SK-N-SH (cell line): ENCODE data around the gene TRIM3. TPM values are rescaled to one million over a fixed set of nuclear protein-coding genes. Genes with fewer than 3 reads are reported as not detected.
A peak's percentile ranks its signal among the peaks of the same experiment; 100 is the strongest.

ENCODE experiments used
- CTCF ChIA-PET: fragments of 300-600, 350-600 bp; formaldehyde crosslinking; extraction: SDS; loops from one replicate; lab custom pipeline; 2021; lab: Yijun Ruan, JAX
- POLR2A ChIA-PET: fragments of 350-600 bp; sonication (Branson Sonifier 250); formaldehyde crosslinking; extraction: SDS; loops from one replicate; lab custom pipeline; 2020; ENCODE audit warnings: antibody characterized with exemption, inconsistent platforms; lab: Yijun Ruan, JAX
- DNase-seq: peaks from one replicate; pipeline ENCODE4 v3.0.0; 2012
- H2AFZ ChIP-seq: fragments of 200-600 bp; sonication (generic); 2 replicates; pipeline ENCODE4 v1.8.1; 2016; ENCODE audit warnings: antibody characterized with exemption, mild to moderate bottlenecking, low read depth
- H3F3A ChIP-seq: fragments of 200-600 bp; sonication (generic); replicated peaks from 2 replicates; pipeline ENCODE3; 2016; ENCODE audit warnings: antibody characterized with exemption, mild to moderate bottlenecking; ENCODE audit not compliant: insufficient read depth
- H3K27ac ChIP-seq, 2 experiments: fragments of 200-500 bp in 1 of 2; fragments of 200-600 bp in 1 of 2; sonication (Bioruptor generic) in 1 of 2; sonication (generic), shearing (Covaris generic) in 1 of 2; 2 replicates each; pipeline versions ENCODE4 v1.5.1 to v1.6.1; 2014 to 2016; ENCODE audit warnings: low read depth in 2 of 2, inconsistent platforms in 1 of 2, low read length in 1 of 2, mild to moderate bottlenecking in 1 of 2, mixed read lengths in 1 of 2
- H3K27me3 ChIP-seq: fragments of 200-600 bp; sonication (generic), shearing (Covaris generic); 2 replicates; pipeline ENCODE4 v1.6.1; 2016; ENCODE audit warnings: mixed run types; ENCODE audit not compliant: insufficient read depth
- H3K36me3 ChIP-seq, 2 experiments: fragments of 200-500 bp in 1 of 2; fragments of 200-600 bp in 1 of 2; sonication (Bioruptor generic) in 1 of 2; sonication (generic) in 1 of 2; replicated peaks in 1 of 2; 2 replicates each; pipeline versions ENCODE3 to v1.5.1; 2014 to 2016; ENCODE audit warnings: low read length in 1 of 2, mild to moderate bottlenecking in 1 of 2; ENCODE audit not compliant: insufficient read depth in 2 of 2, control insufficient read depth in 1 of 2
- H3K4me1 ChIP-seq, 2 experiments: fragments of 200-500 bp in 1 of 2; fragments of 200-600 bp in 1 of 2; sonication (Bioruptor generic) in 1 of 2; sonication (generic), shearing (Covaris generic) in 1 of 2; 2 replicates each; pipeline versions ENCODE4 v1.5.1 to v1.6.1; 2014 to 2016; ENCODE audit warnings: low read depth in 1 of 2, low read length in 1 of 2, mixed run types in 1 of 2; ENCODE audit not compliant: insufficient read depth in 2 of 2, control insufficient read depth in 1 of 2
- H3K4me2 ChIP-seq: fragments of 200-600 bp; sonication (generic), shearing (Covaris generic); 2 replicates; pipeline ENCODE4 v1.6.1; 2017; ENCODE audit warnings: mixed run types
- H3K4me3 ChIP-seq, 2 experiments: fragments of 200-500 bp in 1 of 2; fragments of 200-600 bp in 1 of 2; sonication (Bioruptor generic) in 1 of 2; sonication (generic), shearing (Covaris generic) in 1 of 2; 2 replicates each; pipeline versions ENCODE4 v1.5.1 to v1.8.1; 2014 to 2016; ENCODE audit warnings: low read depth in 2 of 2, inconsistent platforms in 1 of 2, low read length in 1 of 2, mild to moderate bottlenecking in 1 of 2, mixed read lengths in 1 of 2, moderate library complexity in 1 of 2
- H3K79me2 ChIP-seq: fragments of 200-600 bp; sonication (generic); 2 replicates; pipeline ENCODE4 v1.8.1; 2017; ENCODE audit warnings: mild to moderate bottlenecking; ENCODE audit not compliant: insufficient read depth
- H3K9ac ChIP-seq: fragments of 200-600 bp; sonication (generic); 2 replicates; pipeline ENCODE4 v1.6.1; 2017; ENCODE audit warnings: mixed run types
- H3K9me2 ChIP-seq: fragments of 200-600 bp; sonication (generic); 2 replicates; pipeline ENCODE4 v1.6.1; 2017; ENCODE audit warnings: mixed run types
- H3K9me3 ChIP-seq: fragments of 200-600 bp; sonication (generic); 2 replicates; pipeline ENCODE4 v1.6.1; 2017; ENCODE audit warnings: mixed run types, mild to moderate bottlenecking, moderate library complexity
- H4K20me1 ChIP-seq: fragments of 200-600 bp; sonication (generic); 2 replicates; pipeline ENCODE4 v1.6.1; 2017; ENCODE audit warnings: mild to moderate bottlenecking, mixed run types; ENCODE audit not compliant: insufficient read depth
- CHD2 ChIP-seq: fragments of 150-350 bp; IDR thresholded peaks from 2 replicates; pipeline ENCODE4 v1.6.1; 2018; ENCODE audit warnings: low read length; ENCODE audit not compliant: partially characterized antibody
- ELF1 ChIP-seq: IDR thresholded peaks from 2 replicates; pipeline ENCODE4 v1.4.0; 2012
- FOXJ3 ChIP-seq: sonication (generic); formaldehyde crosslinking; IDR thresholded peaks from 2 replicates; pipeline ENCODE4 v1.5.1; 2020; ENCODE audit warnings: mild to moderate bottlenecking, missing genetic modification reagents
- GABPA ChIP-seq: IDR thresholded peaks from 2 replicates; pipeline ENCODE4 v1.4.0; 2012; ENCODE audit warnings: low read depth, mild to moderate bottlenecking
- MXI1 ChIP-seq: IDR thresholded peaks from 2 replicates; pipeline ENCODE4 v1.6.1; 2012; ENCODE audit warnings: mild to moderate bottlenecking, low read depth, low read length, improper control_type of control experiment
- NRF1 ChIP-seq: IDR thresholded peaks from 2 replicates; pipeline ENCODE4 v1.6.1; 2012; ENCODE audit warnings: low read depth, mild to moderate bottlenecking, low read length
- POLR2AphosphoS5 ChIP-seq: IDR thresholded peaks from 2 replicates; pipeline ENCODE4 v1.6.1; 2012; ENCODE audit warnings: low read depth, low read length
- RCOR1 ChIP-seq: fragments of 150-350 bp; IDR thresholded peaks from 2 replicates; pipeline ENCODE4 v1.6.1; 2017; ENCODE audit warnings: antibody characterized with exemption, low read length
- SIN3A ChIP-seq: IDR thresholded peaks from 2 replicates; pipeline ENCODE4 v1.6.1; 2012; ENCODE audit warnings: low read depth, mild to moderate bottlenecking, low read length, moderate library complexity, borderline replicate concordance
- TAF1 ChIP-seq: IDR thresholded peaks from 2 replicates; pipeline ENCODE4 v1.6.1; 2012; ENCODE audit warnings: low read depth, mild to moderate bottlenecking, low read length, moderate library complexity, borderline replicate concordance
- YY1 ChIP-seq: IDR thresholded peaks from 2 replicates; pipeline ENCODE4 v1.4.0; 2012; ENCODE audit warnings: low read depth, mild to moderate bottlenecking
- WGBS: methylation state at CpG from one replicate; pipeline ENCODE4 v1.1.6; 2017; ENCODE audit warnings: low lambda C conversion rate; 5-methylcytosine and 5-hydroxymethylcytosine counted together
- polyA plus RNA-seq, 3 experiments: library from polyadenylated mRNA; depleted of rRNA; stranded (reverse); fragments of >200 nt; gene quantifications; 2 replicates each; pipeline ENCODE4 v1.2.3, GENCODE V29; 2012
- TF ChIP-seq, protein P1 (sequence below): IDR thresholded peaks from 2 replicates; pipeline ENCODE4 v1.4.0; 2012; ENCODE audit warnings: low read depth
- TF ChIP-seq, protein P2 (sequence below): IDR thresholded peaks from 2 replicates; pipeline ENCODE4 v1.4.0; 2012; ENCODE audit warnings: low read depth, borderline replicate concordance
- TF ChIP-seq, protein P3 (sequence below): IDR thresholded peaks from 2 replicates; pipeline ENCODE4; 2012

TRIM3 gene
- polyA plus RNA-seq, 1 of the 3 experiments (the other 2 are of a cell fraction): 22.8 TPM

DNA sequence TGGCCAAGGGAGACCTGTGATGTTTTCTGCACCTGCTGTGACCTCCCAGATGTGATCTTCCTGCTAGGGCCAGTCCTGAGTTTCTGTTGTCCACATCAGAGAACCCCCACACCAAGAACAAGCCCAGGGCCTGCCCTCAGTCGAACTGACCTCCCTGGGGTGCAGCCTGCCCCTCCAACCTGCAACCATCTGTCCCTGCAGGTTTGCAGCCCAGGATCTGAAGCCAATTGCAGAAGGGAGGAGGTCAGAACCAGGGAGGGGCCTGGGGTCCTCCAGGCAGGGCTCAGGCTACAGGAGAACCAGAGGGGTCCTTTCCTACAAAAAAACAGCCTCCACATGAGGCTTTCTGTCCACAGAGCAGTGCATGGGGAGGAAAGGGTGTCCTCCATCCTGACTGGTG, 807 bp downstream of the TRIM3 start:
- peaks cover 37% of the 10 kb centered on the region for H3K79me2 ChIP-seq
- no peaks in the 10 kb centered on the region for H4K20me1 ChIP-seq
- H3K9ac ChIP-seq: peak overlapping the region; percentile 47; the same call in 1 of the 2 replicates
- no peaks in the 10 kb centered on the region for H3K9me3 ChIP-seq
- WGBS: 0% methylated on average over 1 of the region's 1 CpG
- H3K4me1 ChIP-seq: peaks cover 7 to 26% of the 10 kb centered on the region in 2 experiments; a peak in 2 of 4 replicates
- TF ChIP-seq, protein P1, sequence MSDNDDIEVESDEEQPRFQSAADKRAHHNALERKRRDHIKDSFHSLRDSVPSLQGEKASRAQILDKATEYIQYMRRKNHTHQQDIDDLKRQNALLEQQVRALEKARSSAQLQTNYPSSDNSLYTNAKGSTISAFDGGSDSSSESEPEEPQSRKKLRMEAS: peak; percentile 4; the same call in 1 of the 2 replicates
- no peak for TF ChIP-seq POLR2AphosphoS5
- H3K36me3 ChIP-seq: peaks cover 3 to 16% of the 10 kb centered on the region in 2 experiments
- H3K4me3 ChIP-seq: peak overlapping the region; percentile 56 to 96
- peak overlapping the region; percentile 99 for H3K4me2 ChIP-seq
- H3K27ac ChIP-seq: peak overlapping the region in 1 of 2 experiments; percentile 17; a peak in 1 of 4 replicates
- H3K27me3 ChIP-seq: no peaks in the 10 kb centered on the region
- H2AFZ ChIP-seq: no peak overlapping the region
- H3K9me2 ChIP-seq: no peaks in the 10 kb centered on the region
- DNase-seq: no peak
- H3F3A ChIP-seq: peaks cover 25% of the 10 kb centered on the region
- ChIA-PET CTCF (interaction anchor here (0.6 to 6.7 kb wide), 6 partner anchors 28 to 1537 kb away, joined by 3 to 32 read pairs (median 5); no protein-coding TSS in a partner anchor), POLR2A (interaction anchor here (0.6 to 1.6 kb wide), 3 partner anchors 35 to 174 kb away, joined by 3 read pairs; no protein-coding TSS in a partner anchor)

DNA sequence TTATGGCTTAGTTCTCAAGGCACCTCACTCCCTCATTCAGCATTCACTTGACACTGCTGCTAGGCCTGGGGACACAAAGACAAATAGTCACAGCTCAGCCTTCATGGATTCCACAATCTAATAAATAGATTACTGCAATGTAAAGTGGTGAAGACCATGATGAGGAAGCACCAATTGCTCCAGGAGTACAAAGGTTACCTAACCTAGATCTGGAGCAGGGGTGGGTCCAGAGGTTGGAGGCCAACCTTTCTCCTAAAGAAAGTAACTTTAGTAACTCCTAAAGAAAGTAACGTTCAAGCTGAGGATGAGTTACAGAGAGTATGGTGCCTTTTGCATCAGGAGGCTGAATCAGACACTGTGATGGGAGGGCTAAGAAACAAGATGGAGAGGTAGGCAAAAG, 4.1 kb downstream of the TRIM3 start:
- Histone ChIP-seq H3K9me2 (no peaks in the 10 kb centered on the region), H3K4me2 (peak overlapping the region; percentile 22), H4K20me1 (no peaks in the 10 kb centered on the region), H3K79me2 (peaks cover 48% of the 10 kb centered on the region), H3K27me3 (no peaks in the 10 kb centered on the region), H3K27ac (peak overlapping the region in 1 of 2 experiments; percentile 80; a peak in 2 of 4 replicates), H2AFZ (peak overlapping the region; percentile 1; the same call in 1 of the 2 replicates), H3F3A (peaks cover 9% of the 10 kb centered on the region), H3K4me1 (peaks cover 4 to 23% of the 10 kb centered on the region in 2 experiments; a peak in 2 of 4 replicates), H3K9me3 (no peaks in the 10 kb centered on the region), H3K4me3 (no peak overlapping the region), H3K36me3 (peaks cover 3 to 11% of the 10 kb centered on the region in 2 experiments), H3K9ac (no peak overlapping the region)
- TF ChIP-seq YY1 (no peak), TAF1 (no peak), MXI1 (no peak), POLR2AphosphoS5 (no peak), RCOR1 (no peak), ELF1 (no peak)
- 100% methylated on average over 1 of the region's 1 CpG for WGBS
- ChIA-PET CTCF (interaction anchor here (0.8 to 6.7 kb wide), 8 partner anchors 10 to 107 kb away, joined by 3 to 32 read pairs (median 4); no protein-coding TSS in a partner anchor), POLR2A (interaction anchor here (0.9 to 1.5 kb wide), 5 partner anchors 12 to 214 kb away, joined by 3 to 9 read pairs (median 4); partner anchors contain the start of genes APBB1, ARFIP2, MRPL17 and TIMM10B)
- no peak for DNase-seq

DNA sequence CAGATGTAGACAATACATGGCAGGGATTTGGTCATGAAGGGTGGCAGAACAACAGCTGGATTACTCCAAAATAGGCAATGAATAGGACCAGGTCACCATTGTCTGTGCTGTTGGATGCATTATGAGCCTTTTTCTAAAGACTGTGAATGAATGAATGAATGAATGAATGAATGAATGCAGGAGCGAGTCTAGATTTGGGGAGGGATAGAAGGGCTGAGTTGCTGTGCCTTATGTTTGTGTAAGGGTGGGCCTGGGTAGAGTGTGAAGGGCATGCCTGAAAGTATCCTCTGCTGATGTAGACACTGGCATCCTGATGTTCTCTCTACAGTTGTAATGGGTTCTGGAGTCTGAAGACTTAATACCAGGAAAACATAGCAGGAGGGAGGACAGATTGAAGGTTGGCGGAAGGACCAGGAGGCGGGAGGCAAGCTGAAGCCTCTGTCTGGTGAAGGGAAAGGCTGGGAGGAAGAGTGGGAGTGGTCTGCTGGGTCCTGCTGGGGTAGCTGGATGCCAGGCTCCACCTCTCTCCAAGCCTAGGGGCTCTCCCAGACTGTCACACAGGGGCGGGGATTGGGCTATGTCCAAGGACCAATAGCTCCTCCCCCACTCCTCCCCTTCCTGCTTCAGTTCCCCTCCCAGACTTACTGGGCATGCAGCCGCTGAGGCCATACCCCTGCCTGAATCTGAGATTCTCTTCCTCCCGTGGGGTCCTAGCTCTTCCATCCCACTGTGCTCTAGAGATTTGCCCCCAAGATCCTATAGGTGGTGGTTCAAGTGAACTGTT, 4.8 kb downstream of the TRIM3 start:
- 37% methylated on average over 6 of the region's 6 CpGs for WGBS
- peaks cover 7 to 13% of the 10 kb centered on the region in 2 experiments for H3K36me3 ChIP-seq
- peak; percentile 97 for DNase-seq
- peak overlapping the region in 1 of 2 experiments; percentile 80; a peak in 2 of 4 replicates for H3K27ac ChIP-seq
- H3K9me3 ChIP-seq: no peaks in the 10 kb centered on the region
- H3K79me2 ChIP-seq: peaks cover 48% of the 10 kb centered on the region
- peaks cover 0 to 18% of the 10 kb centered on the region in 2 experiments; a peak in 2 of 4 replicates for H3K4me1 ChIP-seq
- TF ChIP-seq, protein P2, sequence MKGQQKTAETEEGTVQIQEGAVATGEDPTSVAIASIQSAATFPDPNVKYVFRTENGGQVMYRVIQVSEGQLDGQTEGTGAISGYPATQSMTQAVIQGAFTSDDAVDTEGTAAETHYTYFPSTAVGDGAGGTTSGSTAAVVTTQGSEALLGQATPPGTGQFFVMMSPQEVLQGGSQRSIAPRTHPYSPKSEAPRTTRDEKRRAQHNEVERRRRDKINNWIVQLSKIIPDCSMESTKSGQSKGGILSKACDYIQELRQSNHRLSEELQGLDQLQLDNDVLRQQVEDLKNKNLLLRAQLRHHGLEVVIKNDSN: no peak
- TF ChIP-seq NRF1 (no peak), GABPA (no peak), CHD2 (peak; percentile 63), POLR2AphosphoS5 (peak; percentile 81), TAF1 (peak; percentile 38; the same call in 1 of the 2 replicates), FOXJ3 (CRISPR knock-in tag) (no peak), SIN3A (no peak)
- TF ChIP-seq, protein P3, sequence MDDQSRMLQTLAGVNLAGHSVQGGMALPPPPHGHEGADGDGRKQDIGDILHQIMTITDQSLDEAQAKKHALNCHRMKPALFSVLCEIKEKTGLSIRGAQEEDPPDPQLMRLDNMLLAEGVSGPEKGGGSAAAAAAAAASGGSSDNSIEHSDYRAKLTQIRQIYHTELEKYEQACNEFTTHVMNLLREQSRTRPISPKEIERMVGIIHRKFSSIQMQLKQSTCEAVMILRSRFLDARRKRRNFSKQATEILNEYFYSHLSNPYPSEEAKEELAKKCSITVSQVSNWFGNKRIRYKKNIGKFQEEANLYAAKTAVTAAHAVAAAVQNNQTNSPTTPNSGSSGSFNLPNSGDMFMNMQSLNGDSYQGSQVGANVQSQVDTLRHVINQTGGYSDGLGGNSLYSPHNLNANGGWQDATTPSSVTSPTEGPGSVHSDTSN: no peak
- peak overlapping the region; percentile 22 for H3K4me2 ChIP-seq
- no peaks in the 10 kb centered on the region for H3K27me3 ChIP-seq
- ChIA-PET CTCF (interaction anchor here (0.8 to 6.7 kb wide), 10 partner anchors 9 to 106 kb away, joined by 3 to 32 read pairs (median 4); no protein-coding TSS in a partner anchor), POLR2A (interaction anchor here (0.7 to 1.5 kb wide), 8 partner anchors 13 to 214 kb away, joined by 3 to 9 read pairs (median 4); partner anchors contain the start of genes APBB1, ARFIP2, MRPL17 and TIMM10B)
- H4K20me1 ChIP-seq: no peaks in the 10 kb centered on the region
- H3F3A ChIP-seq: peaks cover 3% of the 10 kb centered on the region
- no peak overlapping the region for H3K4me3 ChIP-seq
- H3K9me2 ChIP-seq: no peaks in the 10 kb centered on the region
- no peak overlapping the region for H3K9ac ChIP-seq
- H2AFZ ChIP-seq: peak overlapping the region; percentile 1; the same call in 1 of the 2 replicates
